ENCODE data around the gene EBF3.

The EBF3 gene

DNA sequence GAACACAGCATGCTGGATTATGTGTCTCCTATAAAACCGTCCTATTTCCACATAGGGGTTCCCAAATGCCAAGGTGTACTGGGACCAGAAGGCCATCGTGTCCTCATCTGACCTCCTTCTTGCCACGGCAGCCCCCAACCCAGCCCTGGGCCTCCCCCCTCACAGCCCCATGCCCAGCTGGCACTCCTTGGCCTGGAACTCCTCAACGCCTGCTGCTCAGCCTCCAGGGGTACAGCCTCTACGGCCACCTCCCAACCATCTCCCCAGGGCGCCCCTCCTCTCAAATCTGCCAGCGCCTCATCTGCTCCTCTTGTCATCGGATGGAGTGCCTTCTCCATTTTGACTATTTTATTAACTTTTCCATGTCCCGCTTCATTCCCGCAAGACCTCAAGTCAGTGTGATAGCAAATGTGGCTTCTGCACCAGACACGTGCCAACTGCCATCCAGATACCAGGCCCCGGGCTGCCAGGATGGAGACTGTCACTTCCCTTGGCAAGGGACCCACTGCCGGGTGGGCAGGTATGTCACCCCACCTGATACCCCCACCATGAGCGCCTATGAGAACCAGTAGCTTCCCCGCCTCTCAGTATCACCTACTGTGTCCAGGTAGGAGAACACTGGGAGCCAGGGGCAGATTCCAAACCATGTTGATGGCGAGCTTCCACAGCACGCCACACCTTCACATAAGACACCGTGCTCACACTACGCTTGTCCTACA lies 106.7 kb downstream of the EBF3 start:
- no peak overlapping the region for H3K4me3 ChIP-seq (ENCODE audit: low read depth, low read length)
- TF ChIP-seq, protein P1, sequence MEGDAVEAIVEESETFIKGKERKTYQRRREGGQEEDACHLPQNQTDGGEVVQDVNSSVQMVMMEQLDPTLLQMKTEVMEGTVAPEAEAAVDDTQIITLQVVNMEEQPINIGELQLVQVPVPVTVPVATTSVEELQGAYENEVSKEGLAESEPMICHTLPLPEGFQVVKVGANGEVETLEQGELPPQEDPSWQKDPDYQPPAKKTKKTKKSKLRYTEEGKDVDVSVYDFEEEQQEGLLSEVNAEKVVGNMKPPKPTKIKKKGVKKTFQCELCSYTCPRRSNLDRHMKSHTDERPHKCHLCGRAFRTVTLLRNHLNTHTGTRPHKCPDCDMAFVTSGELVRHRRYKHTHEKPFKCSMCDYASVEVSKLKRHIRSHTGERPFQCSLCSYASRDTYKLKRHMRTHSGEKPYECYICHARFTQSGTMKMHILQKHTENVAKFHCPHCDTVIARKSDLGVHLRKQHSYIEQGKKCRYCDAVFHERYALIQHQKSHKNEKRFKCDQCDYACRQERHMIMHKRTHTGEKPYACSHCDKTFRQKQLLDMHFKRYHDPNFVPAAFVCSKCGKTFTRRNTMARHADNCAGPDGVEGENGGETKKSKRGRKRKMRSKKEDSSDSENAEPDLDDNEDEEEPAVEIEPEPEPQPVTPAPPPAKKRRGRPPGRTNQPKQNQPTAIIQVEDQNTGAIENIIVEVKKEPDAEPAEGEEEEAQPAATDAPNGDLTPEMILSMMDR (IDR thresholded peaks at IDR 0.05; ENCODE audit: borderline replicate concordance, insufficient read depth, low read depth, low read length): no peak

DNA sequence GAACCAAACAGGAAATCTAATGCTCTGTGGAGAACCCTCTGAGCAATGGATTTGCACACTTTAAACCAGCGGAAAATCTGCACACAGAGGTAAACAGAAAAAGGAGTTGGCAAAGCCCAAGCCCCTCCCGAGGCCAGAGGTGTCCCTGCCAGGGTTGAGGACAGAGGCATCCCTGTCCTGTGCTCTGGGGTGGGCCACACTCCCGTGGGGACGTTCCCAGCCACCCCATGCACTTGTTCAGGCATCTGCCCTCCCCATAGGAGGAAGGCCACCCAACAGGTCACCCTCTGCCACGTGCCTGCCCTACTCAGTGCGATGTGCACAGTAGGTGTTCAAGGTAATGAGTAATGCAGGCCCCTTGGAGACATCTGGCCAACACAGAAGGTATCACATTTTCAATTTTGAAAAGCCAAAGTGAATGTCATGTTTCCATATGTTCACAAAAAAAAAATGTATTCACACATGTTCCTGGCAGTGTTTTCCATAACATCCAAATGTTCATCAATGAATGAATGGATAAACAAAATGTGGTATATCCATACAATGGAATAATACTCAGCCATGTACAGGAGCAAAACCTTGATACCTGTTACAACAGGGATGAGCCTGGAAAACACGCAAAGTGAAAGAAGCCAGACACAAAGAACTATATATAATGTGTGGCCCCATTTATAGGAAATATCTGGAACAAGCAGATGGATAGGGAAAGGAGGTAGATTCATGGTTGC lies 108.1 kb downstream of the EBF3 start:
- no peak overlapping the region for H3K4me3 ChIP-seq (ENCODE audit: low read depth, low read length)
- TF ChIP-seq, protein P1 (IDR thresholded peaks at IDR 0.05; ENCODE audit: borderline replicate concordance, insufficient read depth, low read depth, low read length): no peak

DNA sequence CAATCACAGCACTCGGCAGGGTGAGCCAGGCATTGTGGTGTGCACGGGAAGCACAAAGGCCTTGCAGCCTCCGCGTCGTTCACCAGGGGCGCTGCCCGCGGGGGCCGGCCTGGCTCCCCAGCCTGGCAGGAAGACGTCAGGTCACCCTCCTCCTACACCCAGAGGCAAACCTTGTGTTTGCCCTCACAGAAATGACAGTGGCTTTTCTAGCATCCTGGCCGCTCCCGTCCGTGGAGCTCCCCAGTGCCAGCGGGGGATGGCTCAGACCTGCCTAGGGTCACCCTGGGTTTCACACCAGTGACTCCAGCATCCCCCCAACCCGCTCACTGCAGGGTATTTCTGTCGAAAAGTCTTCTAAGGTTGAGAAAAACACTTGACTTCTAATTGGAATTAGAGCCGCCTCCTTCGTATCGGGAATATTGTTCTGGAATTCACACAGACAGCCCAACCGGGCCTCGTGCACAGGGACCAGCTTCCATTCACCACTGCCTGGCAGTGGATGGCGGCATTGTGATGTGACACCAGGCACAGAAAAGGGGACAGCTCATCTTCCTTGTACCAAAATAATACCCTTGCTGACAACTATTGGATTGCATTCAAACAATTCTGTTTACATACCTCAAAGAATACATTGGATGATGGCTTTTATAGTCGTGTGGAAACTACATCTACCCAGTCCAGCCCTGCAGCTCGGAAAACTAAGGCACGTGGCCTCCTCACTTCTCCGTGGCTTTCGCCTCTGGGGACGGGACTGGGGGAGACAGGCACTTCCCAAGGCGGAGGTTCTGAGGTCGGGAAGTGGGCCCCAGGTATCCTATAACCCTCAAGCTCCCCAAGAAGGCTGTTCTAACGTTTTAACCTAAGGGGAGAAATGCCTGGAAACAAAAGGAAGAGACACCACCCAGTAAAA lies 109.0 kb downstream of the EBF3 start:
- TF ChIP-seq, protein P1 (IDR thresholded peaks at IDR 0.05; ENCODE audit: borderline replicate concordance, insufficient read depth, low read depth, low read length): no peak
- no peak overlapping the region for H3K4me3 ChIP-seq (ENCODE audit: low read depth, low read length)

DNA sequence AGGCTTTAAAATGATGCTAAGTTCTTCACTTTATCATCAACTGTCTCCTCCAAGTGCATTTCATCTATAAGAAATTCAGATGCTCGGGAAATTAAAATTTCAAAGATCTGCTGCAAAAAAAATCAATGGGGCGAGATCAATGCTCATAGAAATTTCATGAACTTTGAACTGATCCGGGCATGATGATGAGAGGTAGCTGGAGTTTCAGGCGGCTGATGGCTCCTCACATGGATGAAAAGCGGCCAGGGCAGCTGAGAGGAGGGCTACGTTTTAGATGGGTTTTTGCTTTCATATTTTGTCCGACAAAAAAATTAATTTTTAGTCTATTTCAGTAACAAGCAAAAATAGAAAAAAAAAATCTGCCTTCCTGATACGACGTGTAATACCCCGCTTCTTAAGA lies 109.9 kb downstream of the EBF3 start:
- H3K4me3 ChIP-seq (ENCODE audit: low read depth, low read length): no peak overlapping the region
- TF ChIP-seq, protein P1 (IDR thresholded peaks at IDR 0.05; ENCODE audit: borderline replicate concordance, insufficient read depth, low read depth, low read length): no peak

DNA sequence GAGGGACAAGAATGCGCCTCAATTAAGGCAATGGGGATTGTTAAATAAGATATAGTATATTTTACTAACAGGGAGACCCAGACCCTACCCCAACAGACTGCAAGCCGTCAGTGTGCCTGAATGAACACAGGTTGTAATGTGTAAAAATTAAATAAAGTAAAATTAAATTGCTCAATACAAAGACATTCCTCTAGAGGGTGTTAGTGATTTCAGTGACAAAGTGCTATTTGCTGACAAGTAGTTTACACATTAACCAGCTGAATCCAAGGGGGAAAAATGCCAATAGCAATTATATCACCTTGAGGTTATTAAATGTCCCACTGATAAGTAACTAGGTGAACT lies 110.5 kb downstream of the EBF3 start:
- no peak overlapping the region for H3K4me3 ChIP-seq (ENCODE audit: low read depth, low read length)
- TF ChIP-seq, protein P1 (IDR thresholded peaks at IDR 0.05; ENCODE audit: borderline replicate concordance, insufficient read depth, low read depth, low read length): no peak

DNA sequence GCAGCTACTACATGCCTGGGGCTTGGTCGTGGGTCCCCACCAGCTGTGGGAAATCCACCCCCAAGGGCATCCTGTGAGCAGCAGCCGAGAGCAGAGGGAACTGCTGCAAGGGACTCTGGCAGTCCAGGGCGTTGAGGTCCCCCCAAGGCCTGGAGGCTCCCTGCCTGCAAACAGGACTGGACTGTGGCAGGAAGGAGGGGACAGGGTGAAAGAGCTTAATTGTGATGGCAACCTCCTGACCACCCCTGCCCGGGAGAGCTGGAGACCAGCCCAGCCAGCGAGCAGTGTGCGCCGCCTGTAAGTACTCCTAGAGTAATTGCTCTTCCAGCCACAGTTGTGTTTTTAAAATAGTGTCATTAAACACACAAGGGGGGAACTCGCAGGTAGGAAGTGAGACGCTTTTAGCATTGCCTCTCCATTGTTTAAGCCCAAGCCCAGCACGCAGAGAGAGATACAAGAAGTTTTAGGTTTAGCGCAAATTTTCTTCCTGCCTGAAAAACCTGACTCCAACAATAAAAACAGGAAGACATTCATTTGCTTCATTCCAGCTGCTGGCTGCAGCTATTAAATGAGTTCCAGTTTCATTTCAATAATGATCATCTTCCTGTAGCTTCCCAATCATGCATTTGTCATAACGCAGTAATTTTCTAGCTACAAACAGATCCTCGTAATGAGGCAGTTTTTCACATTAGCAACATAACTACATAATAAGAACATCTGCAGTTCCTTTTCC lies 111.1 kb downstream of the EBF3 start:
- TF ChIP-seq, protein P1 (IDR thresholded peaks at IDR 0.05; ENCODE audit: borderline replicate concordance, insufficient read depth, low read depth, low read length): no peak
- H3K4me3 ChIP-seq (ENCODE audit: low read depth, low read length): no peak overlapping the region

Measured in GM12875 (cell line).